Mesothelial cell of epicardium (in vitro differentiated cells): ENCODE data around the gene FOXN3. TPM values are rescaled to one million over a fixed set of nuclear protein-coding genes. Genes with fewer than 3 reads are reported as not detected.

Source experiments
- DNase-seq, 2 experiments: peaks; one replicate each; pipeline ENCODE4 v3.0.0; 2021; ENCODE audit warnings: low spot score in 2 of 2; ENCODE audit not compliant: unreplicated experiment in 2 of 2
- H3K27ac Mint-ChIP-seq: 2 replicates; pipeline ENCODE4 v1.8.0; 2021; ENCODE audit warnings: mixed read lengths
- H3K27me3 Mint-ChIP-seq: 2 replicates; pipeline ENCODE4 v1.8.0; 2021; ENCODE audit warnings: low read depth, mixed read lengths
- H3K36me3 Mint-ChIP-seq: 2 replicates; pipeline ENCODE4 v1.8.0; 2021; ENCODE audit warnings: mixed read lengths
- H3K4me1 Mint-ChIP-seq: 2 replicates; pipeline ENCODE4 v1.8.0; 2021; ENCODE audit warnings: mixed read lengths
- H3K4me3 Mint-ChIP-seq: 2 replicates; pipeline ENCODE4 v1.8.0; 2021; ENCODE audit warnings: mild to moderate bottlenecking, moderate library complexity, mixed read lengths
- H3K9me3 Mint-ChIP-seq: 2 replicates; pipeline ENCODE4 v1.8.0; 2021; ENCODE audit warnings: mixed read lengths
- CTCF ChIP-seq: fragments of 200-600 bp; sonication (generic); IDR thresholded peaks from one replicate; pipeline ENCODE4 v1.5.0; 2021; ENCODE audit warnings: antibody characterized with exemption; ENCODE audit not compliant: unreplicated experiment
- total RNA-seq: library from RNA; stranded (reverse); gene quantifications from 3 replicates; pipeline ENCODE4 v1.2.1, GENCODE V29; 2021

The FOXN3 gene
- total RNA-seq, 1 donor from 2014 or later, result 124 TPM

GRCh38 chr14:89339158-89339557, 77.9 kb downstream of the FOXN3 start:
- peaks cover 49% of the 10 kb centered on the region for H3K4me1 Mint-ChIP-seq
- H3K36me3 Mint-ChIP-seq, result no peaks in the 10 kb centered on the region
- no peaks in the 10 kb centered on the region for H3K27me3 Mint-ChIP-seq
- no peak overlapping the region for H3K4me3 Mint-ChIP-seq
- no peak for DNase-seq
- H3K9me3 Mint-ChIP-seq, result no peaks in the 10 kb centered on the region
- no peak for TF ChIP-seq CTCF
- H3K27ac Mint-ChIP-seq, result peak overlapping the region; percentile 88

GRCh38 chr14:89336338-89336737, 80.7 kb downstream of the FOXN3 start:
- Mint-ChIP-seq H3K4me1 (peaks cover 45% of the 10 kb centered on the region), H3K27ac (peak overlapping the region; percentile 76)

GRCh38 chr14:89332031-89332430, 85.0 kb downstream of the FOXN3 start:
- Mint-ChIP-seq H3K4me3 (no peak overlapping the region), H3K27me3 (no peaks in the 10 kb centered on the region), H3K9me3 (no peaks in the 10 kb centered on the region), H3K27ac (no peak overlapping the region), H3K36me3 (peaks cover 6% of the 10 kb centered on the region), H3K4me1 (peaks cover 9% of the 10 kb centered on the region)
- no peak for TF ChIP-seq CTCF
- DNase-seq, result no peak

More at GRCh38 chr14:89336338-89336737, 80.7 kb downstream of the FOXN3 start:
- no peak for TF ChIP-seq CTCF
- Mint-ChIP-seq H3K27me3 (no peaks in the 10 kb centered on the region), H3K36me3 (peaks cover 3% of the 10 kb centered on the region), H3K4me3 (no peak overlapping the region), H3K9me3 (no peaks in the 10 kb centered on the region)
- DNase-seq, result no peak

DNA sequence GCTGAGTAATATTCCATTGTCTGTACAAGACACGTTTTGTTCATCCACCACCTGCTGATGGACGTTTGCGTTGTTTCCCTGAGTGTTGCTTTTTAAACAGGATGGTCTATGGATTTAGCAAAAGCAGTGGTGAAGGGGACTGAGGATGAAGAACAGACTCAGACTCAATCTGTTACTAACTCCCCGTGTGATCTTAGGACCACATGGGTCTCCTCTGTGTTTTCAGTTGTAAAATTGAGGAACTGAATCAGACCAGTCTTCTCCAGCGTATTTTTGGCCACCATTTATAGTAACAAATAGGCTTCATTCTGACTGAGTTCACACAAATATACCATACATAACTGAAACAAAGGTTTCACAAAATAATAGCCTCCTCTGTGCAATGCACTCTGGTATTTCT, 85.6 kb downstream of the FOXN3 start:
- peaks cover 3% of the 10 kb centered on the region for H3K4me1 Mint-ChIP-seq
- no peaks in the 10 kb centered on the region for H3K9me3 Mint-ChIP-seq
- peaks cover 6% of the 10 kb centered on the region for H3K36me3 Mint-ChIP-seq
- H3K27me3 Mint-ChIP-seq, result no peaks in the 10 kb centered on the region
- H3K27ac Mint-ChIP-seq, result no peak overlapping the region
- H3K4me3 Mint-ChIP-seq, result no peak overlapping the region
- DNase-seq, result no peak
- no peak for TF ChIP-seq CTCF

GRCh38 chr14:89330236-89331002, 86.6 kb downstream of the FOXN3 start:
- no peaks in the 10 kb centered on the region for H3K4me1 Mint-ChIP-seq
- H3K9me3 Mint-ChIP-seq, result no peaks in the 10 kb centered on the region
- H3K27ac Mint-ChIP-seq, result peak overlapping the region; percentile 13
- DNase-seq, result no peak
- no peaks in the 10 kb centered on the region for H3K27me3 Mint-ChIP-seq
- peaks cover 13% of the 10 kb centered on the region for H3K36me3 Mint-ChIP-seq
- no peak overlapping the region for H3K4me3 Mint-ChIP-seq
- no peak for TF ChIP-seq CTCF
